Measurements from ENCODE around the gene PTGES3. TPM values are rescaled to one million over a fixed set of nuclear protein-coding genes. Genes with fewer than 3 reads are reported as not detected.

The PTGES3 gene
- total and polyA plus RNA-seq, 5 donors: 116 to 176 (median 137) TPM

GRCh38 chr12:56679883-56680575 is 8.1 kb downstream of the PTGES3 start:
- Histone ChIP-seq H3K4me1 (ENCODE audit: control insufficient read depth, insufficient read depth, low read length) (peaks cover 7% of the 10 kb centered on the region), H3K27me3 (ENCODE audit: control insufficient read depth, insufficient read depth) (no peaks in the 10 kb centered on the region), H3K4me3 (ENCODE audit: low read length) (no peak overlapping the region), H3K9me3 (ENCODE audit: control insufficient read depth, low read length) (no peaks in the 10 kb centered on the region), H3K27ac (ENCODE audit: low read length) (no peak overlapping the region)
- DNase-seq (no peak), ATAC-seq (no peak)
- intact Hi-C loops (cut with DNase I): loop anchor here in 1 of 4 donors (5.0 kb wide), 1 partner anchor 33 kb away; the partner anchor contains the start of gene ATP5F1B
- 88% methylated on average over 13 of the region's 13 CpGs for WGBS

GRCh38 chr12:56678852-56679251 is 9.2 kb downstream of the PTGES3 start:
- no peak for DNase-seq
- WGBS: 87% methylated on average over 2 of the region's 2 CpGs

DNA sequence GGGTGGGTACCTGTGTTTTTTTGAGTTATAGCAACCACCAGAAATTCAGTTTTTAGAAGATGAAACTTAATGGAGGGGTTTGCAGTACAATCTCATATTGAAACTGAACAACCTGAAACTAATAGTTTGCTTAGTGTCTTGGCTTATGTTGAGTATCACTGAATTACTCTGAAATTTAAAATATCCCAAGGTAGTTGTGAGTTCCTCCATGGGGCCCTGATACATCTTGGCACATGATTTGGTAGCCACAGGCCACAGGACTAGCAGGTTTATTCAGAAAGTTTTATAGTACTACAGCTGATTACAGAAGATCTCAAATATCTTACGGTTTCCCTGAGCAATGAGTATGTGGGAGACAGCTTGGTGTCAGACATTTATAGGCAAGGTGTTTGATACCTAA is 10.4 kb downstream of the PTGES3 start:
- H3K27ac ChIP-seq (ENCODE audit: low read length): no peak overlapping the region
- 68% methylated on average over 1 of the region's 1 CpG for WGBS
- ATAC-seq: no peak
- H3K27me3 ChIP-seq (ENCODE audit: control insufficient read depth, insufficient read depth): no peaks in the 10 kb centered on the region
- intact Hi-C loops (cut with DNase I): no loop called here
- no peak overlapping the region for H3K4me3 ChIP-seq (ENCODE audit: low read length)
- H3K4me1 ChIP-seq (ENCODE audit: control insufficient read depth, insufficient read depth, low read length): peaks cover 7% of the 10 kb centered on the region
- DNase-seq: no peak
- H3K9me3 ChIP-seq (ENCODE audit: control insufficient read depth, low read length): no peaks in the 10 kb centered on the region

More at GRCh38 chr12:56678852-56679251, 9.2 kb downstream of the PTGES3 start:
- Histone ChIP-seq H3K4me3 (ENCODE audit: low read length) (no peak overlapping the region), H3K9me3 (ENCODE audit: control insufficient read depth, low read length) (no peaks in the 10 kb centered on the region), H3K27ac (ENCODE audit: low read length) (no peak overlapping the region), H3K27me3 (ENCODE audit: control insufficient read depth, insufficient read depth) (no peaks in the 10 kb centered on the region), H3K4me1 (ENCODE audit: control insufficient read depth, insufficient read depth, low read length) (peaks cover 7% of the 10 kb centered on the region)
- ATAC-seq: no peak
- intact Hi-C loops (cut with DNase I): no loop called here

DNA sequence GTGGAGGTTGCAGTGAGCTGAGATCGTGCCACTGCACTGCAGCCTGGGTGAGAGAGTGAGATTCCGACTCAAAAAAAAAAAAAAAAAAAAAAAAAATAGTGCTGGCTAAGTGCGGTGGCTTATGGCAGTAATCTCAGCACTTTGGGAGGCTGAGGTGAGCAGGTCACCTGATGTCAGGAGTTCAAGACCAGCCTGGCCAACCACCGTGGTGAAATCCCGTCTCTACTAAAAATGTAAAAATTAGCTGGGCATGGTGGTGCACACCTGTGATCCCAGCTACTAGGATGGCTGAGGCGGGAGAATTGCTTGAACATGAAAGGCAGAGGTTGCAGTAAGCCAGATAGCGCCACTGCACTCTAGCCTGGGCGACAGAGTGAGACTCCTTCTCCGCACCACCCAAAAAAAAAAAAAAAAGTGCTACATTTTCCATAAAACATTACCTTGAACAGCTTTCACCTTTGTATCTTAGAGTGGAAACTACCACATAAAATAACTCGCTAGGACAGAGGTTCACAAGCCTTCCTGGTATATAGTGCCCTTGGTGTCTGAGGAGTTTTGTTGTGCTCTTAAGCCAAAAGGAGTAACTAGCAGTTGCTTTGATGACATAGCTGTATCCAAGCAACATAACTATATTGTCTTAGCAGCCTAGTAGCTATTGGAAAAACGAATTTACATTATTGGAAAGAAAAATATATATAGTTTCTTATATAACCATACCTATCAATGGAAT is 11.1 kb downstream of the PTGES3 start:
- DNase-seq: no peak
- peak in 1 of 2 donors; percentile 38 for ATAC-seq
- peaks cover 7% of the 10 kb centered on the region for H3K4me1 ChIP-seq (ENCODE audit: control insufficient read depth, insufficient read depth, low read length)
- H3K4me3 ChIP-seq (ENCODE audit: low read length): no peak overlapping the region
- intact Hi-C loops (cut with DNase I): no loop called here
- no peaks in the 10 kb centered on the region for H3K27me3 ChIP-seq (ENCODE audit: control insufficient read depth, insufficient read depth)
- WGBS: 83% methylated on average over 11 of the region's 11 CpGs
- no peak overlapping the region for H3K27ac ChIP-seq (ENCODE audit: low read length)
- H3K9me3 ChIP-seq (ENCODE audit: control insufficient read depth, low read length): no peaks in the 10 kb centered on the region

- peaks cover 4% of the 10 kb centered on the region for H3K4me1 ChIP-seq (ENCODE audit: control insufficient read depth, insufficient read depth, low read length)
- H3K27me3 ChIP-seq (ENCODE audit: control insufficient read depth, insufficient read depth): no peaks in the 10 kb centered on the region
- WGBS: 91% methylated on average over 2 of the region's 2 CpGs
These were observed 16.5 kb downstream of the PTGES3 start for GRCh38 chr12:56671608-56672007.

GRCh38 chr12:56670836-56671235 is 17.2 kb downstream of the PTGES3 start:
- WGBS: 86% methylated on average over 4 of the region's 4 CpGs
- H3K4me3 ChIP-seq (ENCODE audit: low read length): no peak overlapping the region
- H3K27ac ChIP-seq (ENCODE audit: low read length): no peak overlapping the region
- ATAC-seq: no peak
- DNase-seq: no peak
- no peaks in the 10 kb centered on the region for H3K9me3 ChIP-seq (ENCODE audit: control insufficient read depth, low read length)
- H3K4me1 ChIP-seq (ENCODE audit: control insufficient read depth, insufficient read depth, low read length): peaks cover 2% of the 10 kb centered on the region
- no peaks in the 10 kb centered on the region for H3K27me3 ChIP-seq (ENCODE audit: control insufficient read depth, insufficient read depth)
- intact Hi-C loops (cut with DNase I): no loop called here

More at GRCh38 chr12:56671608-56672007, 16.5 kb downstream of the PTGES3 start:
- Histone ChIP-seq H3K9me3 (ENCODE audit: control insufficient read depth, low read length) (no peaks in the 10 kb centered on the region), H3K4me3 (ENCODE audit: low read length) (no peak overlapping the region), H3K27ac (ENCODE audit: low read length) (no peak overlapping the region)
- no peak for ATAC-seq
- intact Hi-C loops (cut with DNase I): no loop called here
- DNase-seq: no peak

DNA sequence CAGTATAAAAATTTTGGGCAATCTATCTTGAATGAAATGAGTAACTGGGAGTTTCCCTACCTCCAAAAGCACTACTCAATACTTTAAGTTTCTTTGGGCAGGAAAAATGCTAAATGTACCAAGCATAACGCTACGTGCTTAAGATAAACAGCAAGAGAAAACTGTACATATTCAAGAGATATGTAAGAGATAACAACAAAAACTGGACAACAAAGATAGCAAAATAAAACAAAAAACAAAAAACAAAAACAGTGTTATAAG is 20.0 kb downstream of the PTGES3 start:
- no peaks in the 10 kb centered on the region for H3K27me3 ChIP-seq (ENCODE audit: control insufficient read depth, insufficient read depth)
- DNase-seq (no peak), ATAC-seq (no peak)
- no peaks in the 10 kb centered on the region for H3K9me3 ChIP-seq (ENCODE audit: control insufficient read depth, low read length)
- H3K27ac ChIP-seq (ENCODE audit: low read length): no peak overlapping the region
- H3K4me1 ChIP-seq (ENCODE audit: control insufficient read depth, insufficient read depth, low read length): no peaks in the 10 kb centered on the region
- no peak overlapping the region for H3K4me3 ChIP-seq (ENCODE audit: low read length)
- WGBS: 87% methylated on average over 2 of the region's 2 CpGs
- intact Hi-C loops (cut with DNase I): no loop called here

DNA sequence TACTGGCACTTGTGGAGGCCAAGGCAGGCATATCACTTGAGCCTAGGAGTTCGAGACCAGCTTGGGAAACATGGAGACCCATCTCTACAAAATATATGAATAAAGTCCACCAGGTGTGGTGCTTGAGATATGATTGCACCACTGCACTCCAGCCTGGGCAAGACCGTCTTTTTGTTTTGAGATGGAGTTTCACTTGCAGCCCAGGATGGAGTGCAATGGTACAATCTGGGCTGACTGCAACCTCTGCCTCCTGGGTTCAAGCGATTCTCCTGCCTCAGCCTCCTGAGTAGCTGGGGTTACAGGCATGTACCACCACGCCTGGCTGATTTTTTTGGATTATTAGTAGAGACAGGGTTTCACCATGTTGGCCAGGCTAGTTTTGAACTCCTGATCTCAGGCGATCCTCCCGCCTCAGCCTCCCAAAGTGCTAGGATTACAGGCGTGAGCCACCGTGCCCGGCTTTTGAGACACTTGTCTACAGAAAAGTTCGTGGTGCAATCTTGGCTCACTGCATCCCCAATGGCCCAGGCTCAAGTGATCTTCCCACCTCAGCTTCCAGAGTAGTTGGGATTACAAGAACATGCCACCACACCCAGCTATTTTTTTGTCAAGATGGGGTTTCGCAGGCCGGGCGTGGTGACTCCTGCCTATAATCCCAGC is 26.0 kb downstream of the PTGES3 start:
- 92% methylated on average over 13 of the region's 13 CpGs for WGBS

DNA sequence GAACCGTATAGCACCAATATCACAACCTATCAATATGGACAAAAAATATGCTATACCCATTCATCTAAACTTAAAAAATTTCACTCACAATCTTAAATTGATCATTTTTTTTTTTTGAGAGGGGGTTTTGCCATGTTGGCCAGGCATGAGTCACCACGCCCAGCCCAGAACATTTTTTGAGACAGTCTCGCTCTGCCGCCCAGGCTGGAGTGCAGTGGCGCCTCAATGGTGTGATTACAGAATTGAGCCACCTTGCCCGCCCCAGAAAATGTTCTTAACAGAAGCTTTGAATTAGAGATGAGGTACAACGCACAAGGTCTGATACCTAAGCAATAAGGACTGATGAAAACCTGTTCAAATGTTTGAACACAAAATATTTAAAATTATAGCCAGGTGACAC is 26.5 kb downstream of the PTGES3 start:
- no peak overlapping the region for H3K27ac ChIP-seq (ENCODE audit: low read length)
- no peak overlapping the region for H3K4me3 ChIP-seq (ENCODE audit: low read length)
- intact Hi-C loops (cut with DNase I): no loop called here
- no peak for DNase-seq
- H3K4me1 ChIP-seq (ENCODE audit: control insufficient read depth, insufficient read depth, low read length): no peaks in the 10 kb centered on the region
- ATAC-seq: peak in 1 of 2 donors; percentile 30
- 93% methylated on average over 7 of the region's 7 CpGs for WGBS
- H3K27me3 ChIP-seq (ENCODE audit: control insufficient read depth, insufficient read depth): no peaks in the 10 kb centered on the region
- no peaks in the 10 kb centered on the region for H3K9me3 ChIP-seq (ENCODE audit: control insufficient read depth, low read length)

More for the DNA sequence above, 26.0 kb downstream of the PTGES3 start:
- Histone ChIP-seq H3K27ac (ENCODE audit: low read length) (no peak overlapping the region), H3K4me1 (ENCODE audit: control insufficient read depth, insufficient read depth, low read length) (no peaks in the 10 kb centered on the region), H3K27me3 (ENCODE audit: control insufficient read depth, insufficient read depth) (no peaks in the 10 kb centered on the region), H3K9me3 (ENCODE audit: control insufficient read depth, low read length) (no peaks in the 10 kb centered on the region), H3K4me3 (ENCODE audit: low read length) (no peak overlapping the region)
- DNase-seq (no peak), ATAC-seq (no peak)
- intact Hi-C loops (cut with DNase I): no loop called here

GRCh38 chr12:56658921-56659320 is 29.2 kb downstream of the PTGES3 start:
- Histone ChIP-seq H3K4me3 (ENCODE audit: low read length) (no peak overlapping the region), H3K27ac (ENCODE audit: low read length) (no peak overlapping the region), H3K9me3 (ENCODE audit: control insufficient read depth, low read length) (no peaks in the 10 kb centered on the region), H3K4me1 (ENCODE audit: control insufficient read depth, insufficient read depth, low read length) (no peaks in the 10 kb centered on the region), H3K27me3 (ENCODE audit: control insufficient read depth, insufficient read depth) (no peaks in the 10 kb centered on the region)
- intact Hi-C loops (cut with DNase I): no loop called here
- 76% methylated on average over 1 of the region's 1 CpG for WGBS
- ATAC-seq: no peak
- DNase-seq: no peak
